Activated T-cell treated with anti-CD3 and anti-CD28 coated beads, Interleukin-2, amount 50 U/mL, for 4 hours (primary cell): ENCODE data around the gene LYRM1. TPM values are rescaled to one million over a fixed set of nuclear protein-coding genes. Genes with fewer than 3 reads are reported as not detected.

Experiments used
- ATAC-seq, 2 donors: fragments of 200-7000 bp; cut with Tn5 transposase; one replicate each; pipeline ENCODE4 v1.10.0; 2021
- DNase-seq: peaks from one replicate; pipeline ENCODE4 v3.0.0-alpha.2; 2020
- H3K27me3 Mint-ChIP-seq: one replicate; pipeline ENCODE4 v1.8.0; 2021; ENCODE audit warnings: low read depth, mixed read lengths
- H3K36me3 Mint-ChIP-seq: one replicate; pipeline ENCODE4 v1.8.0; 2022; ENCODE audit warnings: mixed read lengths; ENCODE audit not compliant: insufficient read depth
- H3K4me1 Mint-ChIP-seq: one replicate; pipeline ENCODE4 v1.8.0; 2021; ENCODE audit warnings: low read depth, mixed read lengths
- H3K4me3 Mint-ChIP-seq: one replicate; pipeline ENCODE4 v1.8.0; 2021; ENCODE audit warnings: mild to moderate bottlenecking, moderate library complexity, mixed read lengths
- H3K9me3 Mint-ChIP-seq: one replicate; pipeline ENCODE4 v1.8.0; 2021; ENCODE audit warnings: mixed read lengths
- total RNA-seq, 3 donors: library from RNA; stranded (reverse); gene quantifications; one replicate each; pipeline ENCODE4 v1.2.1, GENCODE V29; 2021

Gene LYRM1
- total RNA-seq, 3 donors from 2014 or later = 16.0 to 18.2 (median 16.4) TPM

DNA sequence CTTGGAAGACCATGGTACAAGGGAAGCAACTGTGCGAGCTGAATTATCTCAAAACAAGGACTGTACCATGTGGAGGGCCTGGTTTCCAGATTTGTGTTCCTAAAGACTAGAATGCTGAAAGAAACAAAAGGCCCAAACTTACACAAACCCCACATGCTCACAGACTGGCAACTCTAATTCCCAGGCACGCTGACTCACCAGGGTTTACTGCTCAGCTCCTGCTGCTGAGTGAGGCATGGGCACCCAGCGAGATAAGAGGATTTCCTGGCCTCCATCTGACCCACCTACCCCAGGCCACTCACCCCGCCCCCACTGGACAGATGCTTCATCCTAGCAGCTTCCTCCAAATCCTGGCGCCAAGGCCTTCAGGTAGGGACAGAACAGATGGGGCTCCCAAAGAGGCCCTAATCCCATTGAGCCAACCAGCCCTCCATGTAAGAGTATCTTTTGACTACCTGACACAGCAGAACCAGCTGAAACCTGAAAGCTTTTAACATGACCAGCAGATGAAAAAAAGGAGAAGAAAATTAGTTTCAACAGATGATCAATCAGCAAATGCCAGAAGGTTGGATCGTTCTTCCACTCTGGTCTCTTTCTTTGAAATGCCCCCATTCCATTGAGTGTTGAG, 34.3 kb upstream of the LYRM1 start:
- H3K4me3 Mint-ChIP-seq = no peak overlapping the region
- ATAC-seq (no peak), DNase-seq (no peak)
- H3K9me3 Mint-ChIP-seq = no peaks in the 10 kb centered on the region
- peaks cover 6% of the 10 kb centered on the region for H3K36me3 Mint-ChIP-seq
- no peaks in the 10 kb centered on the region for H3K27me3 Mint-ChIP-seq
- peaks cover 16% of the 10 kb centered on the region for H3K4me1 Mint-ChIP-seq

DNA sequence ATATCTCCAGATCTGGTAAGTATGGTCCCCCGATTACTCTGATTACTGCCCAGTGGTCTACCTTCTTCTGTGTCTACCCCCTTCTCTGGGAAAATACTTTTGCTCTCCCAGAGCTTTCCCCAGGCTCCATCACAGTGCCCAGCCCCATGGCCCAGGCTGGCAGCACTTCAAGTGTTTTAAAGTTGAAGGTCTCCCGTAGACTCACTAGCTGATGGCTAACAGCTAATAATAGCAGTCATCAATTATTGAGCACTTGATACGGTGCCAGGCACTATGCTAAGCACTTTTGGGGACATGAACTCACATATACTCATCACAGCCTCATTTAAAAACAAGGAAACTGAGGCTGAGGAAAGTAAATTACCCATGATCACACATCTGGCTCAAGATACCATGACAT, 33.8 kb upstream of the LYRM1 start:
- Mint-ChIP-seq H3K4me1 (peaks cover 16% of the 10 kb centered on the region), H3K9me3 (no peaks in the 10 kb centered on the region), H3K36me3 (peaks cover 6% of the 10 kb centered on the region), H3K27me3 (no peaks in the 10 kb centered on the region), H3K4me3 (no peak overlapping the region)
- DNase-seq (no peak), ATAC-seq (no peak)

DNA sequence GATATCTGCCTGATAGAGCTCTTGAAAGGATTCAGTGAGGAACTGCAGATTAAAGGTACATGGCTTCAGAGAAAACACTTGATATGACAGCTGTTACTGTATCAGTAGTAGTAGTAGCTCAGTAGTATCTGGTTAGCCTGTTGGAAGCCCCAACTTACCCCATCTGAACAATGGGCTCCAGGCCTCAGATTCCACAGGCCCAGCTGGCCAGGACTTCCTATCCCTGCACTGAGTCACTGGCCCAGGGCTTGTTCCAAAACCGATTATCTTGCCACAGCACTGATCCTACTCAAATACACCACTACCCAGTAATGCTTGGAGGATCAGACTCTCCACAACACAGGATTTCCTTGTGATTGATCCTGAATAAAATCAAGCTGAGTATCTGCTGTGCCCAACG, 33.0 kb upstream of the LYRM1 start:
- Mint-ChIP-seq H3K4me3 (no peak overlapping the region), H3K27me3 (no peaks in the 10 kb centered on the region), H3K9me3 (no peaks in the 10 kb centered on the region), H3K36me3 (peaks cover under 1% of the 10 kb centered on the region), H3K4me1 (peaks cover 20% of the 10 kb centered on the region)
- no peak for ATAC-seq
- no peak for DNase-seq

DNA sequence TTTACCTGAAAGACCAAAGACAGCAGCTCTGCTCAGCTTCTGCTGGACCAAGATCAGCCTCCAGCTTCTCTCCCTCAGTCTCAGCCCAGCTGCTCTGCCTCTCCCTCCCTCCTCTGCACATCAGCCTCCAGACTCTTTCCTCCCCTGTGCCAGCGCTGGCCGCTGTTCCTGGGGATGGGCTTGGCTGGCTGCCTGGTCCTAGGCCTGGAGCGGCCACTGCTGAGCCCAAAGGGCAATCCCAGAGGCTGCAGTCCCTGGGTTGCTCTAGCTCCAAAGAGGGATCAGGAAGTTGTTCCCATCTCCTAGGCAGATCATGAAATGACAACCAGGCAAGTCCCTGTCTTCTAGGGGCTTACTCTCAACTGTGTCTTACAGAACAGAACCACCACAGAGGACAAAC, 31.7 kb upstream of the LYRM1 start:
- Mint-ChIP-seq H3K27me3 (no peaks in the 10 kb centered on the region), H3K4me3 (no peak overlapping the region), H3K36me3 (no peaks in the 10 kb centered on the region), H3K4me1 (peaks cover 30% of the 10 kb centered on the region), H3K9me3 (no peaks in the 10 kb centered on the region)
- ATAC-seq (no peak), DNase-seq (no peak)

DNA sequence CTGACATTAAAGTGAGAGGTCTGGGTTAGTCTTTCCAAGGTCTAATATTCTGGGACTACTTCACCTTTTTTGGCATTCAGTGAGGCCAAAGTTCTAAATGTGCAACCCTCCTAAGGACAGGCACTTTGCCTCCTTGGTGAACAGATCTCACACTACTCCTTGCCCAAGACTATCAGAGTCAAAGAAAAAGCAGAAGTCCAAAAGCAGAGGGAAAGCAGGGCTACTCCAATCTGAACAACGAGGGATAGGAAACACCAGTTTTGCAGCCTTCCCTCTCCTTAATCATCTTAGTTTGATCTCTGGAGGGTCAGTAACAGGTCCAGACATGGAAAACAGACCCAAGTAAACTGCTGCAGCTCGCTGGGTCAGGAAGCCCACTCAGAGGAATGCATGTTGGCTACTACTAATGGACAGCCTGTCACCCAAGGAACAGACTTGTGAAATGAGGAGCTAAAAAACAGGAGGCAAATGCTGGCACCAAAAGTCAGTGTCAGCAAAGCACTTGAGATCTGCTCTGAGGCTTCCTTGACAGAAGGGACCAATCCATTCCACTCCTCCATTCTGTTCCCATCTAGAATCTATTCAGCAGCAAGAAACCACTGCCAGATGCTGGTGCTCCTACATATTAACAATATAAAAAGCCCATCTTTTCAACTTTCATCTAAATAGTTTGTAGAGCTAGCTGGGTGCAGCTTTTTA, 30.3 kb upstream of the LYRM1 start:
- Mint-ChIP-seq H3K27me3 (no peaks in the 10 kb centered on the region), H3K36me3 (no peaks in the 10 kb centered on the region), H3K9me3 (no peaks in the 10 kb centered on the region), H3K4me1 (peaks cover 41% of the 10 kb centered on the region), H3K4me3 (no peak overlapping the region)
- no peak for DNase-seq
- ATAC-seq = no peak

DNA sequence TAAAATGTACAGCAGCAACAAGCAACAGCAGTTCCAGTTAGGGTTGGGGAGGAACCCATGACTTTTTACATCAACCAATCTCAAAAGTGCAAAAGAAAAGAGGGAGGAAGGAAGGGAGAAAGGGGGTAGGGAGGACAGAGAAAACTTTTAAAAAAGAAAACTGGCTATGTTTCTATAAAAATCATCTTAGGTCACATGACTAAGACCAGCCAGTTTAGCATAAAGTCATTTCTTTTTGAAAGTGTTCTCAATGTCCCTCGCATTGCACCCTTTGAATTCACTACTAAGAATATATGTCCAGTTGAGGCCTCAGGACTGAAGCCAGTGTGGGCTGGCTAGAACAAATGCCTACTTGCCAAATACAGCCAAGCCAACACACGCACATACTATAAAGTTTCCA, 29.3 kb upstream of the LYRM1 start:
- no peaks in the 10 kb centered on the region for H3K9me3 Mint-ChIP-seq
- ATAC-seq = no peak
- H3K4me1 Mint-ChIP-seq = peaks cover 37% of the 10 kb centered on the region
- H3K36me3 Mint-ChIP-seq = peaks cover 1% of the 10 kb centered on the region
- no peak for DNase-seq
- H3K27me3 Mint-ChIP-seq = no peaks in the 10 kb centered on the region
- H3K4me3 Mint-ChIP-seq = no peak overlapping the region

DNA sequence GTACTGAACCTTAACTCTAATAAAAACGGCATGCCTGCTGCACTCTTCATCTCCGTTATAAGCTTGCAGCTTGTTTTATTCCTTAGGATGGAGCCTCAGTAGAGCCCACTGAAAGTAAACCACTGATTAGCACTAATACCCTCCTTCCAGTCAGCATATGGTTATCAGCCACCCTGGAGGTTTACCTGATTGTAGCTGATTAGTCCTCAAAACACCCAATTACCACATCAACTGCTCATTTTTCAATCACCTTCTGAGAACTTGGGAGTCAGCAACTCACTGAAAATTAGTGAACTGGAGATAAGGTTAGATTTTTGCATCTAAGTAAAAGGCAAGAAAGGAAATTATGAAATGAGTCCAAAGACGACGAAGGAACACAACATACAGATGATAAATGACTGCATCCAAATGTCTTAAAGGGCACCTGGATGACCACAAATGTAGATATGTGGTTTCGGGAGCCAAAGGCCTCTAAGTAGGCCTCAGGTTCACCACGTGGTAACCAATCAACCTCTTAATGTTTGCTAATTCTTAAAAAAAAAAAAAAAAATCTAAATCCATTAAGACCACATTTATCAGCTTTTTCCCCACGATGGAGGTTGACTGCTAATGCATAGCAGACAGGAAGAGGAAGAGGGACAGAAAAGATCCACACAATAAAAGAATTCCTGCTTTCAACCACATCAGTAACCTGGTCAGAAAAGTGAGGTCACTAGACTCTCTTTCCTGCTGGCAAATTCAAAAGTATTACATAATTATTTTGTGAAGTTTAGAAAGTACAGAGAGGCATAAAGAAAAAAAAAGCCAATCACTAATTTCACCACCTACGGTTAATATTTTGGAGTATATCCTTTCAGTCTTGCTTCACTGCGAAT, 28.4 kb upstream of the LYRM1 start:
- ATAC-seq = no peak
- no peak overlapping the region for H3K4me3 Mint-ChIP-seq
- H3K9me3 Mint-ChIP-seq = no peaks in the 10 kb centered on the region
- no peak for DNase-seq
- H3K27me3 Mint-ChIP-seq = no peaks in the 10 kb centered on the region
- H3K36me3 Mint-ChIP-seq = peaks cover 6% of the 10 kb centered on the region
- peaks cover 34% of the 10 kb centered on the region for H3K4me1 Mint-ChIP-seq

DNA sequence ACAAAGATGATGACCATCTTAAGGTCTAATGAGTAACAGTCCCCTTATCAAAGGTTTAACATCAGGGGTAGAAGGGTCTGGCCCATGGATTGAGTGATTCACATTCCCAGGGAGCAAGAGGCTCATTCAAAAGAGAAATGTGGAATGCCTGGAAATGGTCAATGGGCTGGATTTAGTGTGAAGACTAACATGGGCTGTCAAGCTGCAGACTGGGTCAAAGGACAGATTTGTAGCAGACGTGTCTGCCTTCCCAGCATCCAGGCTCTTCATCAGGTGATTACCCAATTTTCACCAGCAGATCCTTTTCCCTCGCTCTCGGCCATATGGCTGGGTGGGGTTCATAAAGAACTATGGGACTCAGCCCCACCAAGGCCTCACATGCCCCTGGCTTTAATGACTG, 27.2 kb upstream of the LYRM1 start:
- Mint-ChIP-seq H3K4me3 (no peak overlapping the region), H3K4me1 (peaks cover 39% of the 10 kb centered on the region)
- DNase-seq = no peak

DNA sequence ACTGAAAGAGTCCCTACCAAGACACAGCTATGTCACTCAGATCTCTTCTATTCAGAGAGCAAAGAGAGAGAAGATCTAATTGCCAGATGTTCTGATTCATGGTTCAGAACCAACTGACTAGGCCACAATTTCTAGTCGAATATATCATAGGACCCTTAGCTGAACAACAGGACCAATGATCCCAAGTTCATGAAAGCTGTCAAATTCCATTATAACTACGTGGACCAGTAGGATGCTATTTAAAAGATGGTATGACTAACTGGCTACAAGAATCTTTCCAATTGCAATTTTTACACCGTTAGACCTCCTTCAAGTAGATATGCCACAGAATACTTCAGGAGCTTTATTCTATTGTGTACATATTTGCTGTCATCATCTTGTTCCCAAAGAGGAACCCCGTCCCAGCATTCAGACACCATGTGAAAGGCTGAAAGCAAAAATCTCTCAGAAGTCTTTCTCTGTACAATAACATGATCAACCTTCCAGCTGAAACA, 26.4 kb upstream of the LYRM1 start:
- ATAC-seq = peak in 1 of 2 donors; percentile 25
- Mint-ChIP-seq H3K27me3 (no peaks in the 10 kb centered on the region), H3K9me3 (no peaks in the 10 kb centered on the region), H3K36me3 (peaks cover 6% of the 10 kb centered on the region), H3K4me1 (peaks cover 46% of the 10 kb centered on the region), H3K4me3 (peak overlapping the region; percentile 56)
- no peak for DNase-seq

More for the DNA sequence above, 27.2 kb upstream of the LYRM1 start:
- Mint-ChIP-seq H3K36me3 (peaks cover 6% of the 10 kb centered on the region), H3K27me3 (no peaks in the 10 kb centered on the region), H3K9me3 (no peaks in the 10 kb centered on the region)
- no peak for ATAC-seq

DNA sequence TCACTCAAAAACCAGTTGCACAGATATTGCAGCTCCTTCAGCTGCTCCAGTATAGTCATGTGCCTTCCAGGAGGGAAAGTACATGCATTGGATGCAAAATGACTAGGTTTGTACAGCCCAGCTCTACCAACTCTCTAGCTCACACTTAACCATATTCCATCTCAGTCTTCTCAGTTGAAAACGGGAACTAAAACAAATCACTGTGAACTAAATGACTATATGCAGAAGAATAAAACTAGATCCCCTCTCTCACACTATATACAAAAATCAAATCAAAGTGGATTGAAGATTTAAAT, 25.3 kb upstream of the LYRM1 start:
- no peak for ATAC-seq
- H3K36me3 Mint-ChIP-seq = peaks cover 6% of the 10 kb centered on the region

DNA sequence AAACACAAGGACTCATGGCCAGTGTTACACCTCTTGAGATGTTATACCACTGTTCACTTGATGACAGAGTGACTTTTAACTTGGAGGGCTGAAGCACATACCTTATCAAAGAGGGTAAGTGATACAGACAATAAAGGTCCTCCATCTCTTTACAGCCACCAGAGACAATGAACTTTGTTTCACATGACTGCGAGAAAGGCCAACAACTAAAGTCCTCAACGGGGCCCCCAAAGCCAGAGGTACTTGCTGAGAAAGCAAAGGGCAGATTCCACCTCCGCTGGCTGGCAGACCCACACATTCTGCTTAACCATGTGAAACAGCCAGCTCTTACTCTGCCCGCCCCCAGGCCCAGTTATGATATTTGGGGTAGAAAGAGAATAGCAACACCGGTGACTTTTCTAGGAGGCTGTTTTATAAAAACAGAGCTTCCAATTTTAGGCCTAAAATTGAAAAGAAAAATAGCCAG, 21.9 kb upstream of the LYRM1 start:
- DNase-seq = no peak
- Mint-ChIP-seq H3K9me3 (no peaks in the 10 kb centered on the region), H3K36me3 (peaks cover 6% of the 10 kb centered on the region), H3K27me3 (no peaks in the 10 kb centered on the region), H3K4me1 (peaks cover 41% of the 10 kb centered on the region), H3K4me3 (no peak overlapping the region)
- ATAC-seq = no peak

More for the DNA sequence above, 25.3 kb upstream of the LYRM1 start:
- Mint-ChIP-seq H3K27me3 (no peaks in the 10 kb centered on the region), H3K4me1 (peaks cover 54% of the 10 kb centered on the region), H3K4me3 (no peak overlapping the region), H3K9me3 (no peaks in the 10 kb centered on the region)
- no peak for DNase-seq

DNA sequence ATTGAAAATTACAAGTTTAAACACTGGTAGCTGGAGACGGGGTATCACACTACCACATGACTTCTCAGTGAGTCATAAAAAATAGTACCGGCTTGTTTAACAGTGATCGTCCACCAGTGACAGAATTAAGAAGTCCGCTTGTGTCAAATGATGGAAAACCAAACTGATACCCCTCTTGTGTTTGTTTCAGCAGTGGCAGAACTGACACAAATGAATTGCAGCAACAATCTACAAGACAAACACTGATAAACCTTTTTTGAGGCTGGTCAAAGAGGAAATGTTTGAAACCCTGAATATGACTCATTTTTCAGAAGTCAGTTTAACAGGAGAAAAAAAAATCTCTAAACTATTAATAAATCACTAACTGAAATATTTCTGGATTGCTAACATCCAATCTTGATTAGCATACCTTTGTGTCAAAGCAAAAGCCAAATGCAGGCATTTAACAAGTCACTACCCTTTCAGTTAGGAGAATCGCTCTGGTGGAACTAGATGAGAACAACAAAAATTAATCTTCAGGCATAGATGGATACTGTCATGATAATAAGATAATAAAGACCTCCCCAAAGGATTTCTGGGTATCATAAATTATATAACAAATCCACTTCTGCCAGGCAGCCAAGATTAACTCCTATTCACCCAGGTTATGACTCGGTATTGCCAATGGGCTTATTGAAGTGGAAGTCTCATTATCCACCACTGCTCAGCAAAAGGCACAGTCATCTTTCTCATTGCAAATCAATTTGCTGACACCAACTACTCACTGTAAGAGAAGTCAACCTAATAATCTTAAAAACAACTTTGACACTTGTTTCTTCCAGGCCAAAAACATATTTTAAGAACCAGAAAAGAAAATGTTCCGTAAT, 21.2 kb upstream of the LYRM1 start:
- Mint-ChIP-seq H3K9me3 (no peaks in the 10 kb centered on the region), H3K4me3 (no peak overlapping the region), H3K36me3 (peaks cover 7% of the 10 kb centered on the region), H3K27me3 (no peaks in the 10 kb centered on the region), H3K4me1 (peaks cover 40% of the 10 kb centered on the region)
- ATAC-seq = peak in 1 of 2 donors; percentile 41
- no peak for DNase-seq

DNA sequence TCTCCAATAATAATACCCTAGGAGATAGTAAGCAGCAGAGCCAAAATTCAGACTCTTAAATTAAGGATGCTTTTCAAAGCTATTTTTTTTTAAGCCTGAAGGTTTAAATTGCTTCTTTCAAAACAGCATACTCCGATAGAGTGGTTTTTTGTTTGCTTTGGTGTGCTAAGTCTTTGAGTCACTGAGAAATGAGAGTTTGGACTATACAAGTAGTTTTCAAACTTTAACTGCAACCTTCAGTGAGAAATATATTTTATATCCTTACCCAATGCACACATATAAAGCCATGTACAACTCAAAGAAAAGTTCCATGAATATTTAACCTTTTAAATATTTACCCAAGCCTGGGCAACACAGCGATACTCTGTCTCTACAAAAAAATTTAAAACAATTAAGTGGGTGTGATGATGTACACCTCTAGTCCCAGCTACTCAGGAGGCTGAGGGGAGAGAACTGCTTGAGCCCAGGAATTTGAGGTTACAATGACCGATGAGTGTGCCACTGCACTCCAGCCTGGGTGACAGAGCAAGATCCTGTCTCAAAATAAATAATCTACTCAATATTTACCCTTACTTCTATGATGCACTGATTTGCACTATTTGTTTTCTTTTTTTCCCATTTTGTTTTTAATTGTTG, 19.6 kb upstream of the LYRM1 start:
- peaks cover 31% of the 10 kb centered on the region for H3K4me1 Mint-ChIP-seq
- ATAC-seq = no peak

More for the DNA sequence above, 19.6 kb upstream of the LYRM1 start:
- Mint-ChIP-seq H3K36me3 (peaks cover 9% of the 10 kb centered on the region), H3K27me3 (no peaks in the 10 kb centered on the region), H3K9me3 (no peaks in the 10 kb centered on the region), H3K4me3 (no peak overlapping the region)
- DNase-seq = no peak
